Tibial nerve (tissue), 3 donors: ENCODE measurements around the gene STOX2.
"Not testable (repeated sequence)": the region's sequence is repeated elsewhere in the genome, so short reads cannot be mapped to it uniquely, and the experiment has no call there.

Experiments used
- CTCF ChIP-seq, 5 experiments: fragments of 200-600 bp in 3 of 5; fragments of 450-650 bp in 2 of 5; sonication (generic) in 3 of 5; IDR thresholded peaks; one replicate each; pipeline ENCODE4 v1.5.1; 2016 to 2019; ENCODE audit warnings: antibody characterized with exemption in 5 of 5, mild to moderate bottlenecking in 3 of 5, moderate library complexity in 2 of 5
- POLR2A ChIP-seq, 2 donors: fragments of 450-650 bp; IDR thresholded peaks; one replicate each; pipeline ENCODE4 v1.6.1; 2017; ENCODE audit warnings: antibody characterized with exemption in 2 of 2, mild to moderate bottlenecking in 2 of 2, moderate library complexity in 2 of 2

- TF ChIP-seq CTCF, POLR2A (IDR thresholded peaks at IDR 0.05): not testable (repeated sequence)
Measured at GRCh38 chr4:184051262-184051661, 146.2 kb downstream of the STOX2 start.
